Measurements from ENCODE around the gene ZRANB3.

GRCh38 chr2:135422898-135423297 is 108.1 kb downstream of the ZRANB3 start:
- TF ChIP-seq CTCF (conservative IDR thresholded peaks at IDR 0.05) (no peak), EZH2 (IDR thresholded peaks at IDR 0.05; ENCODE audit: low read depth) (no peak)
